HG03439 (cell line): ENCODE results near the gene TMEM59L.

Experiments
- ATAC-seq: cut with Tn5 transposase; IDR thresholded peaks from one replicate; pipeline ENCODE4 v1.9.1; 2021; ENCODE audit warnings: mild to moderate bottlenecking, moderate library complexity; ENCODE audit not compliant: unreplicated experiment

The TMEM59L gene

DNA sequence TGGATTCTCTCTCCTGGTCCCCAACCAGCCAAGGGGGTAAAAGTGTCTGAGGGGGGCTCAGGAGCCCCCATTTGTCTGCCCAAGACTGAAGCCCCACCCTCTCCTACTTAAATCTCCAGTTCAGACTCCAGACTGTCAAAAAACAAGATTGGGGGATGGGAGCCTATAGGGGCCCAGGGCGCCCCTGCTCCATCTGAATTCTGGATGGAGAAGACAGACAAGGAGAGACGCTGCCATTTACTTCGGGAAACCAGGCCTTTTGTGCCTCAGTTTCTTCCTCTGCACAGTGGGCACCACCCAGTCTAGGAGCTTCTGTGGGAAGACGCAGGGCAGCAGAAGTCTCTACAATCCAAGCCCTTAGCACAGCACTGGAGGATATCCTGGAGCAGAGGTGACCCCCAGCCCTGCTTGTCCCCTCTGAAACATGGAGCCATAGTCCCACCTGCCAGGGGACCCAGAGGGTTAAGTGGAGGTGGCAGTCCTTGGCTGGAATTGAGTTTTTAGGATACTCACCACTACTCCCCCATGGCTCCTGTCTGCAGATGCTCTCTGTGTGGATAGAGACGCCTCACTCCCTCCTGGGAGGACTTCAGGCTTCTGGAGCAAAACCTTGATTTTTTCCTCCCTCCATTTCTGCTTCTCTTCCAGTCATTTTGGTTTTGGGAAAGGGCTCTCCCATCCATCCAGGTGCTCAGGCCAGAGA lies 4.4 kb upstream of the TMEM59L start:
- no peak for ATAC-seq

DNA sequence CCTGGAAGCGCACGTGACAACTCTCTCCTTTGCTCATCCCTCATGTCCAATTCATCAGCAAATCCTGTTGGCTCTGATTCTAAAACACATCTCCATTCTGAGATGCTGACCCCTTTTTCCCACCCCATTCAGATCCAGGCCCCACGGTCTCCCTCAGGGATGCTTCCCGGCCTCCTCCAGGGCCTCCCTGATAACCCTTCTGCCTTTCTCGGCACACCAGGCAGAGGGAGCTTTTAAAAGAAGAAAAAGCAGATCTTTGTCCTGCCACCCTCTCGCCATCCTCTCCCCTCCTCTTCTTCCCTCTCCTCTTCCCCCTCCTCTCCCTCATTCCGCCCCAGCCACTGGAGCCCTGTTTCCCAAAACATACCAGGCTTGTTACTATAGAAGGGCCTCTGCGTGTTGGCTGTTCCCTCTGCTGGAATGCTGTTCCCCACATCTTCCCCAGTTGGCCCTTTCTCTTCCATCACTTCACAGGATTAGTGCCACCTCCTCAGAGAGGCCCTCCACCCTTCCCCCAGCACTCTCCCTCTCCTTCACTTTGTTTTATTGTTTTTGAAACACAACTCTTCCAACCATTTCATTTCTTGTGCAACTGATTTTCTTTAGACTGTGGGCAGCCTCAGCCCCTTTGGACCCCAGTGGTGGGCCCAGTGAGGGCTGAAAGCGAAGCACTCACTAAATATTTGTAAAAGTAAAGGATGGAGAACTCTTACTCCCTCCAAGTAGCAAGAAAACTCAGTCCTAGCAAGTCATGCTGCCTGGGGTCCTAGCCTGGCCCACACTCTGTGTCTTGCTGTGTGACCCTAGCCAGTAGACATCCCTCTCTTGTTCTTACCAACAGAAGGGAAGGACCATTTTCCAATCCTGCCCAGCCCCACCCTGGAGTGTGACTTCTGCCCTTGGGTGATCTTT lies 3.6 kb upstream of the TMEM59L start:
- no peak for ATAC-seq

DNA sequence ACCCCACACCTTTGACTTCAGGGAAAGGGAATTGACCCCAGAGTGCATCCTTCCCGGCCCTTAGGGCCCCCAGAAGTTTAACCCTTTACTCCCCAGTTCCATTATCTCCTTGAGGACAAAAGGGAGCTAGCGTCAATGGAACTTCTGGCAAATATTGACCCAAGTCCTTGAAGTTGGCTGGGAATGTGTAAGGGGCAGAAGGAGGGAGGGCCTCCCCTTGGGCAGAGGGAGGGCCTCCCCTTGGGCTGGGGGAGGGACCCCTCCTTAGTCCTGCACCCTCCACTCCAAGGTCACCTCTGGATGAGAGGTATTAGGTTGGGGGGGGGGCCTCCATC lies 3.0 kb upstream of the TMEM59L start:
- ATAC-seq, result no peak

GRCh38 chr19:18610245-18610555 lies 2.5 kb upstream of the TMEM59L start:
- ATAC-seq, result no peak

DNA sequence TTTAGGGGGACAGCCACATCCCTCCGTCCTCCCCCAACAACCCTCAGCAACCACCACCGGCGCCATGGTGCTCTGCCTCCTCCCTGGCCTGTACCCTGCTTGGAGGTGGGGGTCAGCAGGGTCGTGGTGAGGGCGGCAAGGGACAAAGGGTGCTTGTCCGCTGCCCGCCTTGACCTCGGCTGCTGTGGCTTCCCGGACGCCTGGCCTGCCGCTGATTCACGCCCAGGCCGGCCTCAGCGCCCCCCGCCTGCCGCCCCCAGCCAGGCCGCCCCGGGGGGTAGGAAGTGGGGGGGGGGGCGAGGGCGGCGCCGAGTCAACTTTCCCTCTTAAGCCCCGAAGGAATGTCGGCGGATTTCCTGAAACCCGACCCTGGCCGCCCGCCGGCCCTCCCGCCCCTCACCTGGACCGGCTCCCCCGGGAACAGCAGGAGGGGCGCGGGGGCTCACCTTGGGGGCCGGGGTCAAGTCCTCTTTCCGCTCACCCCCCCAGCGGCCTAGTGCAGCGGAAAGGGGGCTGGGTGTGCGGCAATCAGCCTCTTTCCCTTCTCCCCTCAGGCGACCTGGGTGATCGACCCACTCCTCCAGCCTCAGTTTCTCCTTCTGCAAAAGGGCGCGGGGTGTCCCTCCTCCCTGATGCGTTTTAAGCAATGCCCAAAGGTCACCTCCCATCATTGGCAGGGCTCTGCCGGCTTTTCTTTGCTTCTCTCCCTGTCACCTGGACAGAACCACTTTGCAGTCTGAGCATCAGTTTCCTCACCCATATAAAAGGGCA lies 1.9 kb upstream of the TMEM59L start:
- ATAC-seq, result no peak

GRCh38 chr19:18611327-18612050 lies 1.2 kb upstream of the TMEM59L start:
- no peak for ATAC-seq

DNA sequence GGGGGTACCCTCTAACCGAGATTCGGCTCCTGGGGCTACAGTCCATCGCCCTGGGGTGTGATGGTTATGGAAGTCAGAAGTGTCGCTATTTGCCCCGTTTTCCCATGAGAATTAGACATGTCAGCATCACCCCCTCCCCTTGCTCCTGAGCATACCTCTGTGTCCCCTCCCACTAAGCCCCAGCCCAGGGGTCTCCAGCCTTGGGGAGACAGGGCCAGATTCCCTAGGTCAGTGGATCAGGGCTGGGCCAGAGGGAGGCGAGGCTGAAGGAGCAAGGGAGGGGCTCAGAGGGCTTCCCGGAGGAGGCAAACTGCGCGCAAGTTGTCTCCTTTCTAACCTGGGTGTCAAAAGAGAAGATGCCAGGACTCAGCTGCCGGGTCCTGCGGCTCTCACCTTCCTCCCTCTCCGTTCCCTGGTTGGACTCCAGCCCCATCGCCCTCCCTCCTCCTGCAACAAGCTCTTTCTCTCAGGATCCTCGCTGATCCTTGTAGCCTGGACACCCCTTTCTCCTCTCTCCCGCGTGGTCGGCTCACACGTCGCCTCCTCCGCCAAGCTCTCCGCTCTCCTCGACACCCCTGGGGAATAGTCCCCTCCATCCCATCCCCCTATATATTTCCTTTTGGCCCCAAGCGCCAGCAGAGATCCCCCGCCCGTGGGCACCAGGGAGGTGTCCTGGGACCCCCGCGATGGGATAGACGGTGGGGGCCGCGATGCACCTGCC lies 459 bp upstream of the TMEM59L start:
- ATAC-seq, result no peak

DNA sequence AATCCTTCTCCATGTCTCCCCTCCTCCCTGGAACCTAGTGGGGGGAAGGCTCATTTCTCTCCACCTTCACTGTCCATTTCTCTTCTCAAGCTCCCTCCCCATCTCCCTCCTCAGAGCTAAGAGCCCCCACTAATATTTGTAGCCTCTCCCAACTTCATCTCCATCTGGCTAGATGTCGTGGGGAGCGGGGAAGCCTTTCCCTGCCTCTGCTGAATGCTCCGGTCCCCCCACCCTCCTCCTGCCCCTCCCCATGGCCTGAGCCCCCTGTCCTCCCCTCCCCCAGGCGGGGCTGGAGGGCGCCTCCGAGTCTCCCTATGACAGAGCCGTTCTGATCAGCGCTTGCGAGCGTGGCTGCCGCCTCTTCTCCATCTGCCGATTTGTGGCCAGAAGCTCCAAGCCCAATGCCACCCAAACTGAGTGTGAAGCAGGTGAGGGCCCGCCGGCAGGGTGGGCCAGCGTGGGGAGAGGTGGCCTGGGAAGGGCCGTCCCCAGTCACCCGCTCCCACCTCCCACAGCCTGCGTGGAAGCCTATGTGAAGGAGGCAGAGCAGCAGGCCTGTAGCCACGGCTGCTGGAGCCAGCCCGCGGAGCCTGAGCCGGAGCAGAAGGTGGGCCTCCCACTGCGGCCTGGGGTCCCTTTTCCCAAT lies 1.0 kb downstream of the TMEM59L start:
- ATAC-seq, result no peak

- no peak for ATAC-seq
These were observed 3.4 kb downstream of the TMEM59L start for GRCh38 chr19:18616023-18616422.

DNA sequence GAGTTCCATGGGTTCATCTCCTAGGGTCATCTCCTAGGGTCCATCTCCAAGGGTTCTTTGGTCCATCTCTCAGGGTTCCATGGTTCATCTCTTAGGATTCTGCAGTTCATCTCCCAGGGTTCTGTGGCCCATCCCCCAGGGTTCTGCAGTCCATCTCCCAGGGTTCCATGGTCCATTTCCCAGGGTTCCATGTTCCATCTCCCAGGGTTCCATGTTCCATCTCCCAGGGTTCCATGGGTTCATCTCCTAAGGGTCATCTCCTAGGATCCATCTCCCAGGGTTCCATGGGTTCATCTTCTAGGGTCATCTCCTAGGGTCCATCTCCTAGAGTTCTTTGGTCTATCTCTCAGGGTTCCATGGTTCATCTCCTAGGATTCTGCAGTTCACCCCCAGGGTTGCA lies 4.9 kb downstream of the TMEM59L start:
- no peak for ATAC-seq

DNA sequence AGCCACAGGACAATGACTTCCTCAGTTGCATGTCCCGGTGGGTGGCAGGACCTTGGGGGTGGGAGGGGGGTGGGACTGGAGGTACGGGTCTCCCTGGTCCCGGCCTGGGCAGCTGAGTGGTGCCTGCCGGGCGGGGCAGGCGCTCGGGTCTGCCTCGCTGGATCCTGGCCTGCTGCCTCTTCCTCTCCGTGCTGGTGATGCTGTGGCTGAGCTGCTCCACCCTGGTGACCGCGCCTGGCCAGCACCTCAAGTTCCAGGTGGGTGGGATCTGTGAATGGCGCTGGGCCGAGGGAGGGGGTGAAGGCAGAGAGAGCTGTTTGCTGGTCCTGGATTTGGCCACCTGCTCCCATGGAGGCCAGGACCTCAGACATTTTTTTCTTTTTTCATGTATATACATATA lies 5.6 kb downstream of the TMEM59L start:
- no peak for ATAC-seq

GRCh38 chr19:18620311-18620710 lies 7.6 kb downstream of the TMEM59L start:
- no peak for ATAC-seq

DNA sequence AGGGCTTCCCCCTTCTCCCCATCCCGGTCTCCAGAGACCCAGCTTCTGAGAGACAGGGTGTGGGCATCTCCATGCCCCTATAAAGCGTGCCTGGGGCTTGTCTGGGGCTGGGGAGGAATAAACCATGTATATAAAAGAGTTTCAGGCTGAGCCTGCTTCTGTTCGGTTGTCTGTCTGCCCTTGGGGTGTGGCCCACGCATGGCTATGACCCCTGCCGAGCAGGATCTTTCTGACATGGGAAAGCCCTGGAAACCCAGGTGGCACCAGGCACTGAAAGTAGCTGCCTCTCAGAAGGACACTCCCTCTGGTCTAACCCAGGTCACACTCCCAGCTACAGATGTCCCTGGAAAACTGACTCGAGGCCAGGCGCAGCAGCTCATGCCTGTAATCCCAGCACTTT lies 8.2 kb downstream of the TMEM59L start:
- ATAC-seq, result no peak

- ATAC-seq, result no peak
These were observed 14.2 kb downstream of the TMEM59L start for GRCh38 chr19:18626906-18627305.

- ATAC-seq, result no peak
These were observed 16.8 kb downstream of the TMEM59L start for GRCh38 chr19:18629166-18630088.

DNA sequence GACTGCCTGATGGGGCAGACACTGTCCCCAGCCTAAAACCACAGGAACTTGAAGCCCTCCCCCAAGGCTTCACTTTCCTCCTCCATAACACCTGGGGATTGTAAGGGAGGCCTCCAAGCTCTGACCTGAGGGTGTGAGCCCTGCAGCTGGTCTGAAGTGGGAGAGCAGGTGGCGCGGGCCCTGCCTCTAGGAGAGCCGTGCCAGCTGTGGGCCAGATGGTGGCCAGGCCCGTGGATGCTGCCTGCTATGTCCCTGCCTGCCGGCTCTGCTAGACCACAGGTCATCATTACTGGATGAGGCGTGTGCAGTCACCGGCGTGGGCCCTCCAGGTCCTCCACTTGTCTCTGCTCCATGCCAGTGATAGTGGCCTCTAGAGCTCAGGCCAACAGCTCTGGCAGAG lies 20.7 kb downstream of the TMEM59L start:
- no peak for ATAC-seq

- ATAC-seq, result no peak
These were observed 22.1 kb downstream of the TMEM59L start for GRCh38 chr19:18634612-18635297.

GRCh38 chr19:18635831-18636182 lies 23.1 kb downstream of the TMEM59L start:
- ATAC-seq, result no peak
